ENCODE measurements around the gene SH3BP5.

SH3BP5 gene

GRCh38 chr3:15300323-15301078 lies 31.9 kb downstream of the SH3BP5 start:
- no peak for DNase-seq (ENCODE audit: low read depth in 1 of 2, low spot score in 1 of 2)

DNA sequence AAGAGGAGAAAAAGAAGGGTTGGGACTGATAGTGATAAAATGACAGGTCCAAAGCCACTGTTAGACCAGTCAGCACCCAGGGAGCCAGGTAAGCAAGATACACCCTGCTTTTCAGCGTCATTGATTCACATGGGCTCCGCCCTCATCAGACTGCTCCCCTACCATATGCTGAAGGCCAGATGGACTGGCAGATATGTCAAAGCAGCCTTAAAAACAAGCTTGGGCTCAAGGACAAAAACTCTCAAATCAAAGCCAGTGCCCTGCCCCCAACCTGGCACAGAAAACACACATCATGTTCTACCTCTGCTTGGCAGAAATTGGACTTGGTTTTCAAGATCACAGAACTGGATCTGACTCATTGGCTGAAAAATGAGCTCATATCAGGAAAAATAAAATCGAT lies 33.4 kb downstream of the SH3BP5 start:
- DNase-seq (ENCODE audit: low read depth in 1 of 2, low spot score in 1 of 2), result no peak

DNA sequence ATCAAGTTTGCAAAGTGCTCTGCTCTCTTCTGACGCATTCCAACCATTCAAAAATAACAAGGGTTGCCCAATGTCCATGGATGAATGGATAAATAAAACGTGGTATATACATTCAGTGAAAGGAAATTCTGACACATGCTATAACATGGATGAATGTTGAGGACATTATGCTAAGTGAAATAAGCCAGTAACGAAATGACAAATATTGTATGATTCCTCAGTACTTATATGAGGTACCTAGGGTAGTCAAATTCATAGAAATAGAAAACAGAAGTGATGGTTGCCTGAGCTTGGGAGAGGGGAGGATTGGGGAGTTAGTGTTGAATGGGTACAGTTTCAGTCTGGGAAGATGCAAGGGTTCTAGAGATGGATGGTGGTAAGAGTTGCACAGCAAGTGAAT lies 33.9 kb downstream of the SH3BP5 start:
- no peak for DNase-seq (ENCODE audit: low read depth in 1 of 2, low spot score in 1 of 2)

DNA sequence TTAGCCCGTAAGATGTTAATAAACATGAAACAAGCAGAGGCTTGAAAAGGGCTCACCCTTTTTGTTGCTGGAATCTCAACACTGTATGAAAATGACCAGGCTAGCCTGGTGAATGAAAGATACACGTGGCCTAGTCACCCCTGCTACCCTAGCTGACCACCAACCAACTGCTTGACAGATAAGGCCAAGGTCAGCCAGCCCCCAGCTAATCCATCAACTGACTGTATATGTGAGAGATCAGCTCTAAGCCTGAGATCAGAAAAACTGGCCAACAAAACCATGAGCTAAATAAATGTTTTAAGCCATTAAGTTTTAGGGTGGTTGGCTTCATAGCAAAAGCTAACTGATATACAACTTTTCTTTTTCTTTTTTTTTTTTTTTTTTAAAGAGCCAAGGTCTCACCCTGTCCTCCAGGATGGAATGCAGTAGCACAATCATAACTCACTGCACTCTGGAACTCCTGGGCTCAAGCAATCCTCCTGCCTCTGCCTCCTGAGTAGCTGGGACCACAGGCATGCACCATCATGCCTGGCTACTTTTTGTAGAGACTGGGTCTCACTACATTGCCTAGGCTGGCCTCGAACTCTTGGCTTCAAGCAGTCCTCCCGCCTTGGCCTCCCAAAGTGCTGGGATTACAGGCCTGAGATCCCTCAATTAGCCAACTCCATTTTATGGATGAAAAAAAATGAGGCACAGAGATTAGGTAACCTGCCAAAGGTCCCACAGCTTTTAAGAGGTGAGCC lies 34.6 kb downstream of the SH3BP5 start:
- no peak for DNase-seq (ENCODE audit: low read depth in 1 of 2, low spot score in 1 of 2)

DNA sequence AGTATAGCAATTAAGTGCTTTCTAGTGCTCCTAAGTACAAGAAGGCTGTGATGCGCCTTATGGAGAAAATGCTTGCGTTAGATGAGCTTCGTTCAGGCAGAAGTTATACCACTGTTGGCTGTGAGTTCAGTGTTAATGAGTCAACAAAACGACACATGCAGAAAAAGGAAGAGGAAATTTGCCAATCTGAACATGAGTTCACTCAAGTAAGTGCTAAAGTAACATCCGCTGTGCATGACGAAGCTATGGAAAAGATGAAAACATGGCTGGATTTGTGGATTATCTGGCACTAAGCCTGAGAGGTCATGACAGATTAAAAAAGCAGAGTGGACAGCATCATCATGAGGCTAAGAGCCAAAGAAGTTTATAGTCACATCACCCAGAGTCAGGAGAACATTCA lies 36.9 kb downstream of the SH3BP5 start:
- no peak for DNase-seq (ENCODE audit: low read depth in 1 of 2, low spot score in 1 of 2)

DNA sequence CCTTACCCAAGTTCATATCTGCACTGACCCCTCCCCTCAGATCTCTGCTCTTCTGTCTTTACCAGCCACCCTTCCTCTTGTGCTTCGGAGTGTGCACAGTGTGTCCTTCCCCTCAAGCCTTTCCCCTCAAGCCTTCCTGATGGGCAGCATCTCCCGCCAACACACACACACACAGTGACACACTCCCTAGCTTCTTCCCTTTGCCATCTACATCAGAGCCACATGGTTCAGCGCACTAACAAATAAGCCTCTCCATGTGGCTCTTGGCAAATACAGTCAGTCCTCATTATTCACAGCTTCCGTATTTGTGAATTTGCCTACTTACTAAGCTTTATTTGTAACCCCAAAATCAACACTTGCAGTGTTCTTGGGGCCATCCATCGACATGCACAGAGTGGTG lies 37.5 kb downstream of the SH3BP5 start:
- no peak for DNase-seq (ENCODE audit: low read depth in 1 of 2, low spot score in 1 of 2)

DNA sequence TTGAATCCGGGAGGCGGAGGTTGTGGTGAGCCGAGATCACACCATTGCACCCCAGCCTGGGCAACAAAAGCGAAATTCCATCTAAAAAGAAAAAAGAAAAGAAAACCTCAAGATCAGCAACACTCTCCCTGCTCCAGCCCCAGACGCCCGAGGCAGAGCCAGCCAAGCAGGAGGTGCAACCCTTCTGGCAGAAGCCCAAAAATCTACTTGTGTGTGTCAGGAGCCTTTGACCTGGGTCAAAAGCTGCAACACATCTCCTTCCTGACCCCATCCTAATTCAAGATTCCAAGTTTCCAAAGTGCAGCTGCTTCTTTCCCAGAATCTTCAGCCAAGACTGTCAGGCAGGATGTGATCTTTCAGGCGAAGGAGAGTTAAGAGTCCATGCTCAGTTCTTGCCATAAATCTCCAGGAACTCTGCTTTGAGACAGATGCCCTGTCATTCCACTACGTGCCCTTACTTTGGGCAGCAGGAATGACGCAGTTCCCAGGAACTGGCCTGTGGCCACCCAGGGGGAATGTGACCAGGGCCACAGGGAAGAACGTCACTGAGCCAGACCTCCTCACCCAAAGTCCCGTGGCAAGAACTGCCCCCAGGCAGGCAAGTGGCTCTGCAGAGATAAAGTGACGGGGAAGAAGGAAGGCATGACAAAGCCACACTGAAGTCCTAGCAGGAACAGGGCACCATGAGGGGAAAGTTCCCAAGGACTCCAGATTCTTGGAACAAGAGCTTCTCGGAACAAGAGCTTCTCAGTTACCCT lies 39.4 kb downstream of the SH3BP5 start:
- DNase-seq (ENCODE audit: low read depth in 1 of 2, low spot score in 1 of 2), result no peak

DNA sequence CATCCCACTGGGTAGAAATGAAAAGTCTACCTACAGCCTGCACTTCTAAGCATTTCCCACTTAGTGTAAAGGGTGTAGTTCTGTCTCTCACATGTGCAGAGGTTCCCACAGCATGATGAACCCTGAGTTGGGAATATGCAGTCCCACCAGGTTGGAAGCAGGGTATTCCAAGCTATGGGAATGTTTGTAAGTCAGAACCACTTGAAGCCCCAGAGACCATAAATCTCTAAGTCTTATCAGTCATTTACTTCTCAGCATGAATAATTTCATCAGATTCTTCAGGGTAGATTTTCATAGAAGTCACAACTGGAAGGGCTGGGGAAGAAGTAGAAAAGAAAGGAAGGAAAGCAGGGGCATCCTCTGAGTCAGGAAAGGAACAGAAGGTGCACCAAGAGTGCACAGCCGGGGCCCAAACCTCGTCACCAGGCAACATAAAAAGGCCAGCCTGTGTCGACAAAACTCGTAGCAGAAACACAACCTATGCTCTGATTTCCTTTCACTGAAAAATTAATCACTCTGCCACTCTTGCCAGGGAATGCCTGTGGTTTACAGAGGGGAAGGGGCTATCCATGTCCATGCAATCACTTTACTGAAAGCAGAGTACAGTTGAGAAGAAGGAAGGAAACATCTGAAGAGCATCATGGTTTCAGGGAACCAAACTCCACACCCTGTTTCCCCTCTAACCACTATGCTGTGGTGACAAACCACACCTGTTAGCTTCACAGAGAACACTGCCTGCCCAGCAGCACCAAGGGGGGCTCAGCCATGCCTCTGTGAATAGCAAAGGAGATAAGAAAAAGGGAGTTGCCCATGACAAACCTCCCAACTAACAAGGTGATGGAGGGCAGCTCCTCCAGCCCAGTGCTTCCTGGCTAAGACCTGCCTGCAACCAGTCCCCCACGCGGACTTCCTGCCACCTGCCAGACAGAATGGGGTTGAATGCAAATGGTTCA lies 40.5 kb downstream of the SH3BP5 start:
- peak in 1 of 2 donors; percentile 44 for DNase-seq (ENCODE audit: low read depth in 1 of 2, low spot score in 1 of 2)

GRCh38 chr3:15290736-15291135 lies 41.6 kb downstream of the SH3BP5 start:
- DNase-seq (ENCODE audit: low read depth in 1 of 2, low spot score in 1 of 2), result no peak

DNA sequence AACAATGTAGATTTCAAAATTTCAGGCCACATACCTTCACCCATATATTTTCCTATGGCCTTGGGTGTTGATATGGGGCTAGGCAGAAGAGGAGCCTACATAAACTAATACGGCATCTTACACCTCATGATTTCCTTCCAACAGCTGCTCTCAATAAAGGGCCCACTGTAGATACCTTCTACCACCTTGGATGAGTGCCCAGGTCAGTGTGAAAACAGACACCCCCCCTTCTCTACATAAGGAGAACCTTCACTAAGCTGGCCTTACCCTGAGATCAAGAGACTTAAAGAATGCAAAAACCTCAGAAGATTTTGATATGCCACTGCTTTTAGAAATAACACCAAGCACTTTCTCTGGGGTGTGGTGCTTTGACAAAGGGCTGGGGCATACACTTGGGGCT lies 42.7 kb downstream of the SH3BP5 start:
- no peak for DNase-seq (ENCODE audit: low read depth in 1 of 2, low spot score in 1 of 2)

- DNase-seq (ENCODE audit: low read depth in 1 of 2, low spot score in 1 of 2), result no peak
These were observed 43.9 kb downstream of the SH3BP5 start for GRCh38 chr3:15288331-15289035.

DNA sequence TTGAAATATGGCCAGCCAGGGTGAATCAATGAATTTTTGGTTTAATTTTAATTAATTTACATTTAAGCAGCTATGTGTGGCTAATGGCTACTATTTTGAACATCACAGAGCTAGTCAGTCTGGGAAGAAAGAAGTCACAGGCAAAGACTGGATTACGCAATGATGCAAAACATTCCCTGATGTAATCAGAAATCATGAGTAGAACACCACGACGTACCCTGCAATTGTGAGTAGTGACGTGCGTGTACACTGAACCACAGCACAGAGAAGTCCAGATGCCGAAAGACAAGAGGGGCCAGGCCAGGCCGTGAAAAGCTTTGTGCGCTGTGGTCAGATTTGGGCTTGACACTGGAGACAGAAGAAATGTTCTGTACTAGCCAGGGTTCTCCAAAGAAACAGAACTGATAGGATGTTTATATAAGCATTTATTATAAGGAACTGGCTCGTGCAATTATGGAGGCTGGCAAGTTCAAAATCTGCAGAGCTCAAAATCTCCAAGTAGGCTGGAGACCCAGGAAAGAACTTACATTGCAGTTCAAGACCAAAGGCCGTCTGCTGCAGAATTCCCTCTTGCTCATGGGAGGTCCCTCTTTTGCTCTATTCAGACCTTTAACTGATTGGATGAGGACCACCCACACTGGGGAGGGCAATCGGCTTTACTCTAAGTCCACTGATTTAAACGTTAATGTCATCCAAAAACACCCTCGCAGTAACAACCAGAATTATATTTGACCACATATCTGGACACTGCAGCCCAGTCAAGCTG lies 44.6 kb downstream of the SH3BP5 start:
- no peak for DNase-seq (ENCODE audit: low read depth in 1 of 2, low spot score in 1 of 2)

DNA sequence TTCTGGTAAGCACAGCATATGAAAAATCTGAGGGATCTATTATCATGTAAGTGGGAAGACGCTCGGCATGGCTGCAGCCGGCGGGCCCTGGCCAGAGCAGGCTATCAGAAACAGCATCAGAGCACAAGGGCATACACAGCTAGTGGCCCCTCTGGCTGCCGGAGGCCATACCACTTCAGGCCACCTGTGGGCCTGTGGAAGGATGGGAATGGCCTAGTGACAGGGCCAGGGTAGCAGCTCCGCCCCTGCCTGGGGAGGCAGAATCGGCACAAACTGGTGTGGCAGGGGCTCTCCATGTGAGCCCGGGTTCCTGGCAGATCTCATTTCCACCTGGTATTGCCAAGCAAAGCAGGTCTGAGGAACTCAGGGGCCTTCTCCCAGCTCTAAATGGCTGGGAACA lies 46.4 kb downstream of the SH3BP5 start:
- no peak for DNase-seq (ENCODE audit: low read depth in 1 of 2, low spot score in 1 of 2)

DNA sequence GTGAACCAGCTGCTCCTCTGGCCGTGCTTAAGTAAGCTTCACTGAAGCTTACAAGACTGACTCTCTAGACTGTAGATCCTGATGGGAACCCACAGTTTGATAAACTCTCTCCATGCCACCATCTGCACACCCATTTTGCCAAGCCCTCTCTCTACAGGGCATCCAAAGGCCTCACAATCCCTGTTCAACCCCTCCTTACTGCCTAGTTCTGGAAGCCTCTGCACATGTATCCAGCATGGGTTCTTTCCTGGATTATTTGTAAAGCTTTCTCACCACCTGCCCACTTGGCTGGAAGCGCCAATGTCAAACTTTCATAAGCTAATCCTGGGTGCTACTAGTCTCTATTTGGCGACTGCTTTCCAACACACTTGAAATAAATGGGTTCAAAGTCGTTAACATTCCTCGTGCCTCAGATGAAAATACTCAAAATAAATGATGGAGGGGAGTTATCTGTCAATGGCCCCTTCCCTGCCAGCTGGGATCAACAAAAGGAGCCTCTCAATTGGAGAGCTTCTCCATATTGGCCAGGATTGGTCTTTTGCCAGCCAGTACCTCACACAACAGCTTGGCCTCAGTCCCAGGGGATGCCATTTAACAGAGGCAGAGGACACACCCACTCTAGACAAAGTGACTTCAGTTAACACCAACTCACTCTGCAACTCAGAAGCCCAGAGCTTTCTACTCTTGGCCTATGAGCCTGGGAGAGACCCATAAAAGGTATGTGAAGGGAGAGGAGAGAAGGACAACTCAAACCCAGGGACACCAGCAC lies 48.1 kb downstream of the SH3BP5 start:
- no peak for DNase-seq (ENCODE audit: low read depth in 1 of 2, low spot score in 1 of 2)

DNA sequence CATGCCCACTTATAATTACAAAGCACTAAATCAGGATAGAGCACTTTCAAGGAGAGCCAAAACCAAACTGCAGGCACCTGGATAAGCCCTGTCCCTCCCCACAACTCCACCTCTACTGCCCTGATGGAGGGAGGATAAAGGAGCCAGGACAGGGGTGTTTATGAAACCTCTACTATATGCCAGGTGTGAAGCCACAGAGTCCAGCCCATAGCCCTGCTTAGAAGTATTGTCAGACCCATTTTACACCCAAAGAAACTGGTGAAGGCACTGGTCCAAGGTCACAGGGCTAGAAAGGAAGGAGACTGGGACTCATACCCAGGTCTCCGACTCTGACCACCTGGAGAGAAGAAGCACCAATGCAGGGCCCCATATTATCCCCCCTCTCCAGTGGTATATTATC lies 48.7 kb downstream of the SH3BP5 start:
- no peak for DNase-seq (ENCODE audit: low read depth in 1 of 2, low spot score in 1 of 2)

GRCh38 chr3:15281817-15282216 lies 50.6 kb downstream of the SH3BP5 start:
- DNase-seq (ENCODE audit: low read depth in 1 of 2, low spot score in 1 of 2), result no peak

- DNase-seq (ENCODE audit: low read depth in 1 of 2, low spot score in 1 of 2), result no peak
These were observed 51.4 kb downstream of the SH3BP5 start for GRCh38 chr3:15280853-15281532.
